H54 (cell line): ENCODE results near the gene ARX.

Experiments used
- DNase-seq: peaks from one replicate; pipeline ENCODE4 v3.0.0; 2011; ENCODE audit warnings: low spot score, mixed read lengths; ENCODE audit not compliant: insufficient read length
- FAIRE-seq: peaks from 3 replicates; lab custom pipeline; 2011; peaks lifted over from hg19 to GRCh38; lab: Jason Lieb, UNC
- POLR2A ChIP-seq: IDR thresholded peaks from 2 replicates; pipeline ENCODE4 v1.6.1; 2011; ENCODE audit warnings: low read depth, mild to moderate bottlenecking, low read length

ARX gene

GRCh38 chrX:25015486-25016360, at the start of gene ARX:
Gene ARX (minus strand): TSS chrX:25015965. CDS start chrX:25015737, 228 bp downstream.
- FAIRE-seq (no peak), DNase-seq (no peak)
- TF ChIP-seq POLR2A: no peak

GRCh38 chrX:25059273-25059672, 43.5 kb upstream of the ARX start:
- FAIRE-seq (no peak), DNase-seq (no peak)
- TF ChIP-seq POLR2A: no peak

- DNase-seq (no peak), FAIRE-seq (no peak)
- no peak for TF ChIP-seq POLR2A
These were observed 37.2 kb upstream of the ARX start for GRCh38 chrX:25052798-25053534.

- DNase-seq: no peak
- TF ChIP-seq POLR2A: no peak
- FAIRE-seq: no peak
These were observed 34.2 kb upstream of the ARX start for GRCh38 chrX:25049971-25050370.

- DNase-seq (no peak), FAIRE-seq (no peak)
- TF ChIP-seq POLR2A: no peak
These were observed 33.6 kb upstream of the ARX start for GRCh38 chrX:25049357-25049756.

GRCh38 chrX:25048178-25048577, 32.4 kb upstream of the ARX start:
- no peak for TF ChIP-seq POLR2A
- FAIRE-seq: no peak

GRCh38 chrX:25043192-25043591, 27.4 kb upstream of the ARX start:
- DNase-seq (no peak), FAIRE-seq (no peak)
- no peak for TF ChIP-seq POLR2A

More at GRCh38 chrX:25048178-25048577, 32.4 kb upstream of the ARX start:
- DNase-seq: no peak

GRCh38 chrX:25039036-25039435, 23.3 kb upstream of the ARX start:
- TF ChIP-seq POLR2A: no peak
- FAIRE-seq (no peak), DNase-seq (no peak)

- no peak for TF ChIP-seq POLR2A
- DNase-seq: no peak
- no peak for FAIRE-seq
These were observed 19.1 kb upstream of the ARX start for GRCh38 chrX:25034889-25035288.

- DNase-seq: no peak
- TF ChIP-seq POLR2A: no peak
- FAIRE-seq: no peak
These were observed 13.6 kb upstream of the ARX start for GRCh38 chrX:25029288-25029825.

- FAIRE-seq (no peak), DNase-seq (no peak)
- TF ChIP-seq POLR2A: no peak
These were observed 13.0 kb upstream of the ARX start for GRCh38 chrX:25028726-25029125.

- no peak for DNase-seq
- FAIRE-seq: no peak
- TF ChIP-seq POLR2A: no peak
These were observed 10.8 kb upstream of the ARX start for GRCh38 chrX:25026576-25026975.

GRCh38 chrX:25025615-25026014, 9.8 kb upstream of the ARX start:
- FAIRE-seq (no peak), DNase-seq (no peak)
- TF ChIP-seq POLR2A: no peak

GRCh38 chrX:25023908-25024307, 8.1 kb upstream of the ARX start:
- FAIRE-seq: no peak
- TF ChIP-seq POLR2A: no peak
- DNase-seq: no peak
